PC-3 (cell line): ENCODE data around the gene USP50.

ENCODE experiments used
- CTCF ChIP-seq: fragments of 300-600 bp; sonication (generic); conservative IDR thresholded peaks from 2 replicates; pipeline ENCODE4 v1.5.1; 2017; ENCODE audit warnings: antibody characterized with exemption, low read depth, mild to moderate bottlenecking, low read length
- EZH2 ChIP-seq: fragments of 300-600 bp; sonication (generic); IDR thresholded peaks from one replicate; pipeline ENCODE4 v1.6.1; 2017; ENCODE audit warnings: antibody characterized with exemption, mild to moderate bottlenecking, low read length; ENCODE audit not compliant: unreplicated experiment
- EZH2phosphoT487 ChIP-seq: fragments of 300-600 bp; sonication (generic); IDR thresholded peaks from 2 replicates; pipeline ENCODE4 v1.6.1; 2018; ENCODE audit warnings: mild to moderate bottlenecking, antibody characterized with exemption, low read length, borderline replicate concordance

GRCh38 chr15:50563756-50564155 lies 17.3 kb upstream of the USP50 start:
- no peak for TF ChIP-seq CTCF
- TF ChIP-seq EZH2phosphoT487: no peak
- no peak for TF ChIP-seq EZH2
